ENCODE results near the gene PCBP3. TPM values are rescaled to one million over a fixed set of nuclear protein-coding genes. Genes with fewer than 3 reads are reported as not detected.

Gene PCBP3
- total RNA-seq, 2 experiments from 2014 or later, result 5.3 to 6.6 TPM

GRCh38 chr21:45908536-45909237, 265.2 kb downstream of the PCBP3 start:
- Mint-ChIP-seq H3K4me1 (ENCODE audit: low read depth) (no peaks in the 10 kb centered on the region), H3K36me3 (peaks cover 2% of the 10 kb centered on the region), H3K27me3 (no peaks in the 10 kb centered on the region), H3K27ac (no peak overlapping the region), H3K9me3 (no peaks in the 10 kb centered on the region), H3K4me3 (no peak overlapping the region)
- intact Hi-C loops (cut with micrococcal nuclease), result no loop called here
- no peak for DNase-seq
- ChIA-PET CTCF (interaction anchor here (1.5 kb wide), 1 partner anchor 29 kb away, joined by 3 read pairs; no protein-coding TSS in a partner anchor), POLR2A (no interaction called here)

GRCh38 chr21:45909238-45909988, 265.9 kb downstream of the PCBP3 start:
- Mint-ChIP-seq H3K9me3 (no peaks in the 10 kb centered on the region), H3K27me3 (no peaks in the 10 kb centered on the region), H3K36me3 (no peaks in the 10 kb centered on the region), H3K4me3 (no peak overlapping the region), H3K27ac (no peak overlapping the region), H3K4me1 (ENCODE audit: low read depth) (no peaks in the 10 kb centered on the region)
- DNase-seq, result no peak
- intact Hi-C loops (cut with micrococcal nuclease), result no loop called here
- ChIA-PET POLR2A (no interaction called here), CTCF (no interaction called here)

- no peaks in the 10 kb centered on the region for H3K27me3 Mint-ChIP-seq
- POLR2A ChIA-PET, result no interaction called here
- H3K9me3 Mint-ChIP-seq, result no peaks in the 10 kb centered on the region
- intact Hi-C loops (cut with micrococcal nuclease), result no loop called here
- no peak for DNase-seq
- no peak overlapping the region for H3K27ac Mint-ChIP-seq
- no peak overlapping the region for H3K4me3 Mint-ChIP-seq
- no peaks in the 10 kb centered on the region for H3K36me3 Mint-ChIP-seq
- H3K4me1 Mint-ChIP-seq (ENCODE audit: low read depth), result no peaks in the 10 kb centered on the region
- CTCF ChIA-PET, result interaction anchor here (0.6 kb wide), 1 partner anchor 13 kb away, joined by 4 read pairs; no protein-coding TSS in a partner anchor
Measured at GRCh38 chr21:45910155-45910547, 266.6 kb downstream of the PCBP3 start.

GRCh38 chr21:45910548-45911221, 267.2 kb downstream of the PCBP3 start:
- no peaks in the 10 kb centered on the region for H3K27me3 Mint-ChIP-seq
- ChIA-PET POLR2A (no interaction called here), CTCF (interaction anchor here (0.6 kb wide), 1 partner anchor 12 kb away, joined by 4 read pairs; no protein-coding TSS in a partner anchor)
- no peaks in the 10 kb centered on the region for H3K36me3 Mint-ChIP-seq
- H3K4me3 Mint-ChIP-seq, result no peak overlapping the region
- H3K27ac Mint-ChIP-seq, result no peak overlapping the region
- H3K9me3 Mint-ChIP-seq, result no peaks in the 10 kb centered on the region
- peaks cover 3% of the 10 kb centered on the region for H3K4me1 Mint-ChIP-seq (ENCODE audit: low read depth)
- intact Hi-C loops (cut with micrococcal nuclease), result no loop called here
- no peak for DNase-seq

- H3K27ac Mint-ChIP-seq, result no peak overlapping the region
- CTCF ChIA-PET, result interaction anchor here (0.6 kb wide), 1 partner anchor 11 kb away, joined by 3 read pairs; no protein-coding TSS in a partner anchor
Measured at GRCh38 chr21:45911806-45912325, 268.3 kb downstream of the PCBP3 start.

GRCh38 chr21:45912611-45913417, 269.3 kb downstream of the PCBP3 start:
- H3K4me1 Mint-ChIP-seq (ENCODE audit: low read depth), result peaks cover 16% of the 10 kb centered on the region
- H3K36me3 Mint-ChIP-seq, result no peaks in the 10 kb centered on the region
- H3K9me3 Mint-ChIP-seq, result no peaks in the 10 kb centered on the region
- no peaks in the 10 kb centered on the region for H3K27me3 Mint-ChIP-seq
- no peak for DNase-seq
- no peak overlapping the region for H3K4me3 Mint-ChIP-seq
- CTCF ChIA-PET, result interaction anchor here (1.0 kb wide), 1 partner anchor 10 kb away, joined by 3 read pairs; no protein-coding TSS in a partner anchor
- POLR2A ChIA-PET, result no interaction called here
- H3K27ac Mint-ChIP-seq, result no peak overlapping the region
- intact Hi-C loops (cut with micrococcal nuclease), result no loop called here

More at GRCh38 chr21:45911806-45912325, 268.3 kb downstream of the PCBP3 start:
- Mint-ChIP-seq H3K36me3 (no peaks in the 10 kb centered on the region), H3K4me1 (ENCODE audit: low read depth) (peaks cover 14% of the 10 kb centered on the region), H3K27me3 (no peaks in the 10 kb centered on the region), H3K4me3 (no peak overlapping the region), H3K9me3 (no peaks in the 10 kb centered on the region)
- POLR2A ChIA-PET, result no interaction called here
- intact Hi-C loops (cut with micrococcal nuclease), result no loop called here
- no peak for DNase-seq

GRCh38 chr21:45913418-45913765, 269.9 kb downstream of the PCBP3 start:
- Mint-ChIP-seq H3K4me1 (ENCODE audit: low read depth) (peaks cover 16% of the 10 kb centered on the region), H3K4me3 (no peak overlapping the region), H3K27me3 (no peaks in the 10 kb centered on the region), H3K36me3 (no peaks in the 10 kb centered on the region), H3K9me3 (no peaks in the 10 kb centered on the region), H3K27ac (no peak overlapping the region)
- ChIA-PET CTCF (interaction anchor here (1.0 kb wide), 1 partner anchor 9 kb away, joined by 3 read pairs; no protein-coding TSS in a partner anchor), POLR2A (no interaction called here)
- no peak for DNase-seq
- intact Hi-C loops (cut with micrococcal nuclease), result no loop called here

GRCh38 chr21:45913886-45914285, 270.4 kb downstream of the PCBP3 start:
- CTCF ChIA-PET, result interaction anchor here (1.0 kb wide), 1 partner anchor 8 kb away, joined by 3 read pairs; no protein-coding TSS in a partner anchor

GRCh38 chr21:45914321-45914845, 270.9 kb downstream of the PCBP3 start:
- POLR2A ChIA-PET, result no interaction called here

More at GRCh38 chr21:45913886-45914285, 270.4 kb downstream of the PCBP3 start:
- H3K4me1 Mint-ChIP-seq (ENCODE audit: low read depth), result peaks cover 16% of the 10 kb centered on the region
- no peak overlapping the region for H3K27ac Mint-ChIP-seq
- DNase-seq, result no peak
- intact Hi-C loops (cut with micrococcal nuclease), result no loop called here
- H3K4me3 Mint-ChIP-seq, result no peak overlapping the region
- no peaks in the 10 kb centered on the region for H3K9me3 Mint-ChIP-seq
- no peaks in the 10 kb centered on the region for H3K27me3 Mint-ChIP-seq
- POLR2A ChIA-PET, result no interaction called here
- no peaks in the 10 kb centered on the region for H3K36me3 Mint-ChIP-seq

GRCh38 chr21:45916011-45916840, 272.7 kb downstream of the PCBP3 start:
- ChIA-PET POLR2A (no interaction called here), CTCF (no interaction called here)
- Mint-ChIP-seq H3K4me3 (no peak overlapping the region), H3K4me1 (ENCODE audit: low read depth) (peaks cover 16% of the 10 kb centered on the region), H3K9me3 (no peaks in the 10 kb centered on the region), H3K36me3 (no peaks in the 10 kb centered on the region), H3K27ac (no peak overlapping the region), H3K27me3 (no peaks in the 10 kb centered on the region)
- intact Hi-C loops (cut with micrococcal nuclease), result no loop called here
- DNase-seq, result no peak

More at GRCh38 chr21:45914321-45914845, 270.9 kb downstream of the PCBP3 start:
- no peaks in the 10 kb centered on the region for H3K27me3 Mint-ChIP-seq
- H3K27ac Mint-ChIP-seq, result no peak overlapping the region
- peaks cover 16% of the 10 kb centered on the region for H3K4me1 Mint-ChIP-seq (ENCODE audit: low read depth)
- intact Hi-C loops (cut with micrococcal nuclease), result no loop called here
- no peaks in the 10 kb centered on the region for H3K36me3 Mint-ChIP-seq
- CTCF ChIA-PET, result no interaction called here
- H3K4me3 Mint-ChIP-seq, result no peak overlapping the region
- no peak for DNase-seq
- H3K9me3 Mint-ChIP-seq, result no peaks in the 10 kb centered on the region

GRCh38 chr21:45917241-45917640, 273.7 kb downstream of the PCBP3 start:
- no peak overlapping the region for H3K27ac Mint-ChIP-seq
- H3K9me3 Mint-ChIP-seq, result no peaks in the 10 kb centered on the region
- CTCF ChIA-PET, result no interaction called here
- DNase-seq, result no peak
- H3K4me1 Mint-ChIP-seq (ENCODE audit: low read depth), result peaks cover 18% of the 10 kb centered on the region
- no peak overlapping the region for H3K4me3 Mint-ChIP-seq
- intact Hi-C loops (cut with micrococcal nuclease), result no loop called here
- POLR2A ChIA-PET, result no interaction called here
- H3K27me3 Mint-ChIP-seq, result no peaks in the 10 kb centered on the region
- no peaks in the 10 kb centered on the region for H3K36me3 Mint-ChIP-seq
